Measurements from ENCODE around the gene ARFIP1.

Gene ARFIP1

GRCh38 chr4:152937336-152938236 lies 157.8 kb downstream of the ARFIP1 start:
- Histone ChIP-seq H3K9ac (ENCODE audit: low read length) (peak overlapping the region; percentile 83), H3K4me3 (ENCODE audit: low read length) (peak overlapping the region; percentile 61), H3K36me3 (ENCODE audit: control insufficient read depth, insufficient read depth, low read length) (no peaks in the 10 kb centered on the region), H3K4me1 (ENCODE audit: control insufficient read depth, insufficient read depth, low read length) (peaks cover 30% of the 10 kb centered on the region), H3K9me3 (ENCODE audit: control insufficient read depth, low read length) (no peaks in the 10 kb centered on the region), H3K27me3 (ENCODE audit: control insufficient read depth, insufficient read depth, low read length) (no peaks in the 10 kb centered on the region)

DNA sequence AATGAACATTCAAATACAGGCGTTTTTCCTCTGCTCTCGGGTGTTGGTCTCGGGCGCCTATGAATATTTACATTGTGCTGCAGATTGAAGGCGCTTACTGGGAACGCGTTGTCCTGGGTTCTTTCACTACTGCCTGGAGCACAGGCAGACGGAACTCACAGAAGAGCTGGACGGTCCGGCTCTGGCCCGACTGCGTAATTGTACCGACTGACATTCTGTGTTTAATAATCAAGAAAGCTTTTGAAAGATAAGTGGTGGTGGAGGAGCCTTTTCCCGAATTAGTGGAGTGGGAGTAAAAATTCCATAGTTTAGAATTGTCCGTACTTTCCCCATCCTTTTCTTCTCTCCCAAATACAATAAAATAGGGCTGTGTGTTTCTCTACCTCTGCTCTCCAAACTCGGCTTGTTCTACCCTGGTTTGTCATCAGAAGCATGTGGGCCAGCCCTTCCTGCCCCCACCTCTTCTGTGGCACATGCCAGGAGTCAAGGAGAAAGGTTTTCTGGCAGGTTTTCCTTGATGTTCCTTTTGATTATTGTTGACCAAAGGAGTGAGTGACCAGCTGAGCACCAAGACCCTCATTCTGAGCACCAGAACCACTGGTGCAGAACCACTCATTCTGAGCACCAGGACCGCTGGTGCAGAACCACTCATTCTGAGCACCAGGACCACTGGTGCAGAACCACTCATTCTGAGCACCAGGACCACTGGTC lies 158.6 kb downstream of the ARFIP1 start:
- Histone ChIP-seq H3K9ac (ENCODE audit: low read length) (peak overlapping the region; percentile 83), H3K9me3 (ENCODE audit: control insufficient read depth, low read length) (no peaks in the 10 kb centered on the region), H3K4me3 (ENCODE audit: low read length) (peak overlapping the region; percentile 61), H3K4me1 (ENCODE audit: control insufficient read depth, insufficient read depth, low read length) (peaks cover 30% of the 10 kb centered on the region), H3K27me3 (ENCODE audit: control insufficient read depth, insufficient read depth, low read length) (no peaks in the 10 kb centered on the region), H3K36me3 (ENCODE audit: control insufficient read depth, insufficient read depth, low read length) (no peaks in the 10 kb centered on the region)

GRCh38 chr4:152939621-152940020 lies 159.9 kb downstream of the ARFIP1 start:
- no peaks in the 10 kb centered on the region for H3K9me3 ChIP-seq (ENCODE audit: control insufficient read depth, low read length)
- no peaks in the 10 kb centered on the region for H3K27me3 ChIP-seq (ENCODE audit: control insufficient read depth, insufficient read depth, low read length)
- no peaks in the 10 kb centered on the region for H3K36me3 ChIP-seq (ENCODE audit: control insufficient read depth, insufficient read depth, low read length)
- no peak overlapping the region for H3K4me3 ChIP-seq (ENCODE audit: low read length)
- no peak overlapping the region for H3K9ac ChIP-seq (ENCODE audit: low read length)
- peaks cover 33% of the 10 kb centered on the region for H3K4me1 ChIP-seq (ENCODE audit: control insufficient read depth, insufficient read depth, low read length)

GRCh38 chr4:152940461-152940860 lies 160.7 kb downstream of the ARFIP1 start:
- H3K9ac ChIP-seq (ENCODE audit: low read length): no peak overlapping the region
- peaks cover 31% of the 10 kb centered on the region for H3K4me1 ChIP-seq (ENCODE audit: control insufficient read depth, insufficient read depth, low read length)
- no peaks in the 10 kb centered on the region for H3K36me3 ChIP-seq (ENCODE audit: control insufficient read depth, insufficient read depth, low read length)
- no peaks in the 10 kb centered on the region for H3K9me3 ChIP-seq (ENCODE audit: control insufficient read depth, low read length)
- H3K27me3 ChIP-seq (ENCODE audit: control insufficient read depth, insufficient read depth, low read length): no peaks in the 10 kb centered on the region
- H3K4me3 ChIP-seq (ENCODE audit: low read length): no peak overlapping the region

- H3K9ac ChIP-seq (ENCODE audit: low read length): no peak overlapping the region
- peaks cover 28% of the 10 kb centered on the region for H3K4me1 ChIP-seq (ENCODE audit: control insufficient read depth, insufficient read depth, low read length)
- no peaks in the 10 kb centered on the region for H3K27me3 ChIP-seq (ENCODE audit: control insufficient read depth, insufficient read depth, low read length)
- H3K36me3 ChIP-seq (ENCODE audit: control insufficient read depth, insufficient read depth, low read length): no peaks in the 10 kb centered on the region
- H3K4me3 ChIP-seq (ENCODE audit: low read length): no peak overlapping the region
- no peaks in the 10 kb centered on the region for H3K9me3 ChIP-seq (ENCODE audit: control insufficient read depth, low read length)
Observed at GRCh38 chr4:152941411-152941810, 161.7 kb downstream of the ARFIP1 start.

DNA sequence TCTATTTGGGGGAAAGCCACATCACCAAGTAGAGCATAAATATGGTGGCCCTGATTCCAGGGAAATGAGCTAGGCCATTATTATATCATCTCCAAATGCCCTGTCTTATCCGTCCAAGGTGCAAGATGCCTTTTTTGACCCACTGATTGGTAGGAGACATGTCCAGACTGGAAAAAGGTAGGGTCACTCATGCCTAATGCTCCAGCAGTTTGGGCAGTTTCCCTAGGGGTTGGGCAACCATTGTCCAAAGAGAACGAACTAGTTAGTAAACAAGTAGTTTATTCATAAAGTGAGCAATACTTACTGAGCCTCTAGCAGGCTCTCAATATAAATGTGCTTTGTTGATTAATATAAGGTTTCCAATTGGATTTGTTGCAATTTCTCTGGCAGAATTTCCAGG lies 162.6 kb downstream of the ARFIP1 start:
- Histone ChIP-seq H3K4me3 (ENCODE audit: low read length) (no peak overlapping the region), H3K36me3 (ENCODE audit: control insufficient read depth, insufficient read depth, low read length) (no peaks in the 10 kb centered on the region), H3K4me1 (ENCODE audit: control insufficient read depth, insufficient read depth, low read length) (peaks cover 28% of the 10 kb centered on the region), H3K9me3 (ENCODE audit: control insufficient read depth, low read length) (no peaks in the 10 kb centered on the region), H3K27me3 (ENCODE audit: control insufficient read depth, insufficient read depth, low read length) (no peaks in the 10 kb centered on the region), H3K9ac (ENCODE audit: low read length) (no peak overlapping the region)

DNA sequence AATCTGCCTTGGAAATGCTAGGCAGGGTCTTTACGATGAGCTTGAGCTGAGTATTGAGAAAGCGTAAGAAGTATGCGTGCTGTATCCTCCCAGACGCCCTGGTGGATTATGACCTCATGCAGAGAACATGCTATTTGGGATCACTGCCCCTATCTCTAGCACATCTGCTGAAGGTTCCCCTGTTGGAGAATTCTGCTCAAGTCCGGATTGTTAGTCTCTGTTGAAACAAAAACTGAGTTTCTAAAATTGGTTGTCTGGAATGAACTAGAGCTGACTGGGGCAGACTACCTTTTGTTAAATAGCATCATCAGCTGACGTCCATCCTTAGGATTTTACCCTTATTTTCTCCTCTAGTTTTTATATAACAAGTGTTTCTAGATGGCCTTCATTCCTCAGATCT lies 163.9 kb downstream of the ARFIP1 start:
- no peak overlapping the region for H3K9ac ChIP-seq (ENCODE audit: low read length)
- no peaks in the 10 kb centered on the region for H3K36me3 ChIP-seq (ENCODE audit: control insufficient read depth, insufficient read depth, low read length)
- no peaks in the 10 kb centered on the region for H3K9me3 ChIP-seq (ENCODE audit: control insufficient read depth, low read length)
- H3K4me1 ChIP-seq (ENCODE audit: control insufficient read depth, insufficient read depth, low read length): peaks cover 24% of the 10 kb centered on the region
- no peaks in the 10 kb centered on the region for H3K27me3 ChIP-seq (ENCODE audit: control insufficient read depth, insufficient read depth, low read length)
- no peak overlapping the region for H3K4me3 ChIP-seq (ENCODE audit: low read length)

DNA sequence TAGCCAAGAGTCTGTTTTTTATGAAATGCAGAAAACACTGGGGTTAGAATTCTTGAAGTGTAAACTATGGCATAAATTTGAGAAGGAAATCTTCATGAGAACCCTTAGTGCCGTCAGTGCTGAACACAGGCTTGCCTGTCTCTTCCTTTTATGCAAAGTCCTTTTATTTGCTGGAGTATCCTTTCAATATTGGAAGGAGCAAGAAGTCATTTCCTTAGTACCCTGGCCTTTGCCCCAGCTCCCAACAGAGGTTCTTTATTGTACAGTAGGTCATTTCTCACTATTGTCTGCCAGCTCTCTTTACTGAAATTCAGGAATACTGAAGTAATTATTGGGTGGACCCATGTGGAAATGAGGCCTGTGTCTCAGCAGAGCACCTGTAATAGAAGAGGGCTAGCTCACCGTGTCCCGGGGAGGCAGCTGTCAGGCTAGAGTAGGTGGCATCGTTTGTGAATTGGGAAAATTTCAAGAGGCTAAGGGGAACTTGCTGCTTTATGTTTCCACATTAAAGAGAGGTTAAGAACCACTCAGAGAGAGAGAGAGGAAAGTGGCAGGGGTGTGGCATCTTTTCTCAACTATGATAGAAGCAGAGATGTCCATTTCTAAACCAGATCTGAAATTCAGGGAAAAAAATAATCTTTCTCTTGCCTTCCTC lies 165.0 kb downstream of the ARFIP1 start:
- no peaks in the 10 kb centered on the region for H3K9me3 ChIP-seq (ENCODE audit: control insufficient read depth, low read length)
- no peak overlapping the region for H3K4me3 ChIP-seq (ENCODE audit: low read length)
- no peaks in the 10 kb centered on the region for H3K27me3 ChIP-seq (ENCODE audit: control insufficient read depth, insufficient read depth, low read length)
- peaks cover 18% of the 10 kb centered on the region for H3K4me1 ChIP-seq (ENCODE audit: control insufficient read depth, insufficient read depth, low read length)
- H3K9ac ChIP-seq (ENCODE audit: low read length): no peak overlapping the region
- no peaks in the 10 kb centered on the region for H3K36me3 ChIP-seq (ENCODE audit: control insufficient read depth, insufficient read depth, low read length)

DNA sequence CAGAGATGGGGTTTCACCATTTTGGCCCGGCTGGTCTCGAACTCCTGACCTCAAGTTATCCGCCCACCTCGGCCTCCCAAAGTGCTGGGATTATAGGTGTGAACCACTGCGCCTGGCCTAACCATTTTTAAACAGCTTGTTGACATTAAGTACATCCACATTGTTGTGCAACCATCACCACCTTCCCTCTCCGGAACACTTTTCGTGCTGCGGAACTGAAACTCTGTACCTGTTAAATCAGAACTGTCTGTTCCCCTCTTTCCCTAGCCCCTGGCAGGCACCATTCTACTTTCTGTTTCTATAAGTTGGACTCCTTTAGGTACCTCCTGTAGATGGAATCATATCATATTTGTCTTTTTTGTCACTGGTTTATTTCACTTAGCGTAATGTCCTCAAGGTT lies 165.9 kb downstream of the ARFIP1 start:
- no peaks in the 10 kb centered on the region for H3K36me3 ChIP-seq (ENCODE audit: control insufficient read depth, insufficient read depth, low read length)
- no peaks in the 10 kb centered on the region for H3K9me3 ChIP-seq (ENCODE audit: control insufficient read depth, low read length)
- H3K4me1 ChIP-seq (ENCODE audit: control insufficient read depth, insufficient read depth, low read length): peaks cover 20% of the 10 kb centered on the region
- no peak overlapping the region for H3K9ac ChIP-seq (ENCODE audit: low read length)
- no peak overlapping the region for H3K4me3 ChIP-seq (ENCODE audit: low read length)
- no peaks in the 10 kb centered on the region for H3K27me3 ChIP-seq (ENCODE audit: control insufficient read depth, insufficient read depth, low read length)

- Histone ChIP-seq H3K36me3 (ENCODE audit: control insufficient read depth, insufficient read depth, low read length) (no peaks in the 10 kb centered on the region), H3K27me3 (ENCODE audit: control insufficient read depth, insufficient read depth, low read length) (no peaks in the 10 kb centered on the region), H3K9me3 (ENCODE audit: control insufficient read depth, low read length) (no peaks in the 10 kb centered on the region), H3K4me3 (ENCODE audit: low read length) (no peak overlapping the region), H3K9ac (ENCODE audit: low read length) (no peak overlapping the region), H3K4me1 (ENCODE audit: control insufficient read depth, insufficient read depth, low read length) (peaks cover 25% of the 10 kb centered on the region)
Observed at GRCh38 chr4:152946446-152946845, 166.7 kb downstream of the ARFIP1 start.

GRCh38 chr4:152947311-152947710 lies 167.6 kb downstream of the ARFIP1 start:
- H3K36me3 ChIP-seq (ENCODE audit: control insufficient read depth, insufficient read depth, low read length): no peaks in the 10 kb centered on the region
- H3K9me3 ChIP-seq (ENCODE audit: control insufficient read depth, low read length): no peaks in the 10 kb centered on the region
- no peak overlapping the region for H3K9ac ChIP-seq (ENCODE audit: low read length)
- no peak overlapping the region for H3K4me3 ChIP-seq (ENCODE audit: low read length)
- H3K27me3 ChIP-seq (ENCODE audit: control insufficient read depth, insufficient read depth, low read length): no peaks in the 10 kb centered on the region
- peaks cover 30% of the 10 kb centered on the region for H3K4me1 ChIP-seq (ENCODE audit: control insufficient read depth, insufficient read depth, low read length)

GRCh38 chr4:152949930-152950329 lies 170.2 kb downstream of the ARFIP1 start:
- Histone ChIP-seq H3K36me3 (ENCODE audit: control insufficient read depth, insufficient read depth, low read length) (no peaks in the 10 kb centered on the region), H3K9me3 (ENCODE audit: control insufficient read depth, low read length) (no peaks in the 10 kb centered on the region), H3K9ac (ENCODE audit: low read length) (no peak overlapping the region), H3K4me1 (ENCODE audit: control insufficient read depth, insufficient read depth, low read length) (peaks cover 24% of the 10 kb centered on the region), H3K27me3 (ENCODE audit: control insufficient read depth, insufficient read depth, low read length) (no peaks in the 10 kb centered on the region), H3K4me3 (ENCODE audit: low read length) (no peak overlapping the region)
